GM18502 (cell line): Measurements from ENCODE around the gene PCDHA8.
"Not testable (repeated sequence)": the region's sequence is repeated elsewhere in the genome, so short reads cannot be mapped to it uniquely, and the experiment has no call there.

ENCODE experiments used
- ATAC-seq: cut with Tn5 transposase; IDR thresholded peaks from one replicate; pipeline ENCODE4 v1.9.1; 2021; ENCODE audit warnings: mild to moderate bottlenecking; ENCODE audit not compliant: unreplicated experiment, poor library complexity

Gene PCDHA8, protein sequence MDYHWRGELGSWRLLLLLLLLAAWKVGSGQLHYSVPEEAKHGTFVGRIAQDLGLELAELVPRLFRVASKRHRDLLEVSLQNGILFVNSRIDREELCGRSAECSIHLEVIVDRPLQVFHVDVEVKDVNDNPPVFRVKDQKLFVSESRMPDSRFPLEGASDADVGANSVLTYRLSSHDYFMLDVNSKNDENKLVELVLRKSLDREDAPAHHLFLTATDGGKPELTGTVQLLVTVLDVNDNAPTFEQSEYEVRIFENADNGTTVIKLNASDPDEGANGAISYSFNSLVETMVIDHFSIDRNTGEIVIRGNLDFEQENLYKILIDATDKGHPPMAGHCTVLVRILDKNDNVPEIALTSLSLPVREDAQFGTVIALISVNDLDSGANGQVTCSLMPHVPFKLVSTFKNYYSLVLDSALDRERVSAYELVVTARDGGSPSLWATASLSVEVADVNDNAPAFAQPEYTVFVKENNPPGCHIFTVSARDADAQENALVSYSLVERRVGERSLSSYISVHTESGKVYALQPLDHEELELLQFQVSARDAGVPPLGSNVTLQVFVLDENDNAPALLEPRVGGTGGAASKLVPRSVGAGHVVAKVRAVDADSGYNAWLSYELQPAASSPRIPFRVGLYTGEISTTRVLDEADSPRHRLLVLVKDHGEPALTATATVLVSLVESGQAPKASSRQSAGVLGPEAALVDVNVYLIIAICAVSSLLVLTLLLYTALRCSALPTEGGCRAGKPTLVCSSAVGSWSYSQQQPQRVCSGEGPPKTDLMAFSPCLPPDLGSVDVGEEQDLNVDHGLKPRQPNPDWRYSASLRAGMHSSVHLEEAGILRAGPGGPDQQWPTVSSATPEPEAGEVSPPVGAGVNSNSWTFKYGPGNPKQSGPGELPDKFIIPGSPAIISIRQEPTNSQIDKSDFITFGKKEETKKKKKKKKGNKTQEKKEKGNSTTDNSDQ

DNA sequence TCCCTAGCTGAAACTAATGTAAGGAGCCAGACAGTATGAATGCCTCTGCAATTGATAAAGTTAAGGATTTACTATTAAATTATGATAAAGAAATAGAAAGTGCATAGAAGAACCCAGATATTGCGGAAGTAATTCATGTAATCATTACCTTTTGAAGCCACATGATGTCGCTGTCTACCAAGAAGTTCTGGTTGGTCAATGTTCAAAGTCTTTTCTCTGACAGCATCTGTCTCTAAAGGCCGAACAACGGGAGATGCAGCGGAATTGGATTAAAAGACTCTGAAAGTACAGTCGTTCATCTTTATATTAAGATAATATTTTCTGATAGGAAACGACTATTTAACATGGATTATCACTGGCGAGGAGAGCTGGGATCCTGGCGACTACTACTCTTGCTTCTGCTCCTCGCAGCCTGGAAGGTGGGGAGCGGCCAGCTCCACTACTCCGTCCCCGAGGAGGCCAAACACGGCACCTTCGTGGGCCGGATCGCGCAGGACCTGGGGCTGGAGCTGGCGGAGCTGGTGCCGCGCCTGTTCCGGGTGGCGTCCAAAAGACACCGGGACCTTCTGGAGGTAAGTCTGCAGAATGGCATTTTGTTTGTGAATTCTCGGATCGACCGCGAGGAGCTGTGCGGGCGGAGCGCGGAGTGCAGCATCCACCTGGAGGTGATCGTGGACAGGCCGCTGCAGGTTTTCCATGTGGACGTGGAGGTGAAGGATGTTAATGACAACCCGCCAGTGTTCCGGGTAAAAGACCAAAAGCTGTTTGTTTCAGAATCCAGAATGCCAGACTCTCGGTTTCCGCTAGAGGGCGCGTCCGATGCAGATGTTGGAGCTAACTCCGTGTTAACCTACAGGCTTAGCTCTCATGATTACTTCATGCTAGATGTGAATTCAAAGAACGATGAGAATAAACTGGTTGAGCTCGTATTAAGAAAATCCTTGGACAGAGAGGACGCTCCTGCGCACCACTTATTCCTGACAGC is at the start of gene PCDHA8:
PCDHA8 (plus strand) TSS at position 210 of the 985 bp plus-strand sequence; CDS start at position 345, 135 bp downstream.
- no peak for ATAC-seq

DNA sequence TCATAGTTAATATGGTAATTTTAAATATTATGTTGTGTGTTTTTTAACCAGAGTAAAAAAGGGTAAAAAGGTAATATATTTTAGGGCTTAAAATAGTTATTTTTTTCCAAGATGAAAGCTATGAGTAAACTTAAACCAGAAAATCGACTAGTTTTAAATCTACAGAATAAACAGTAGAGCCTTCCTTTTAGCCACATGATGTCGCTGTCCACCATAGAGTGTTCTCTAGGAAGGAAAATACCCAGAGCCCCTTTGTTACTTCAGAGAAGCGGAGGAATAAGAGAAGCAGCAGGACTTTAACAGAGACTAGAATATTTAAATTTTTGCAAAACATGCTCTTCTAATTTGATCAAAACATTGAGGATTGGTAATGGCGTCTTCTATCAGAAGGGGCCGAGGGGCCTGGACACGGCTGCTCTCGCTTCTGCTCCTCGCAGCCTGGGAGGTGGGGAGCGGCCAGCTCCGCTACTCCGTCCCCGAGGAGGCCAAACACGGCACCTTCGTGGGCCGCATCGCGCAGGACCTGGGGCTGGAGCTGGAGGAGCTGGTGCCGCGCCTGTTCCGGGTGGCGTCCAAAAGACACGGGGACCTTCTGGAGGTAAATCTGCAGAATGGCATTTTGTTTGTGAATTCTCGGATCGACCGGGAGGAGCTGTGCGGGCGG is 46.3 kb upstream of the PCDHA8 start, which contains the start of gene PCDHA2:
PCDHA2 (plus strand) TSS at position 258 of the 664 bp plus-strand sequence.
- ATAC-seq, result no peak

DNA sequence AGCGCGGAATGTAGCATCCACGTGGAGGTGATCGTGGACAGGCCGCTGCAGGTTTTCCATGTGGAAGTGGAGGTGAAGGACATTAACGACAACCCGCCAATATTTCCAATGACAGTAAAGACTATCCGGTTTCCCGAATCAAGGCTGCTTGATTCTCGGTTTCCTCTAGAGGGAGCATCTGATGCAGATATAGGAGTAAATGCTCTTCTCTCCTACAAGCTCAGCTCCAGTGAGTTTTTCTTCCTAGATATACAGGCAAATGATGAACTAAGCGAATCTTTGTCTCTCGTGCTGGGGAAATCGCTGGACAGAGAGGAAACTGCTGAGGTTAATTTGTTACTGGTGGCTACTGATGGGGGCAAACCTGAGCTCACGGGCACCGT is 45.7 kb upstream of the PCDHA8 start:
- no peak for ATAC-seq

DNA sequence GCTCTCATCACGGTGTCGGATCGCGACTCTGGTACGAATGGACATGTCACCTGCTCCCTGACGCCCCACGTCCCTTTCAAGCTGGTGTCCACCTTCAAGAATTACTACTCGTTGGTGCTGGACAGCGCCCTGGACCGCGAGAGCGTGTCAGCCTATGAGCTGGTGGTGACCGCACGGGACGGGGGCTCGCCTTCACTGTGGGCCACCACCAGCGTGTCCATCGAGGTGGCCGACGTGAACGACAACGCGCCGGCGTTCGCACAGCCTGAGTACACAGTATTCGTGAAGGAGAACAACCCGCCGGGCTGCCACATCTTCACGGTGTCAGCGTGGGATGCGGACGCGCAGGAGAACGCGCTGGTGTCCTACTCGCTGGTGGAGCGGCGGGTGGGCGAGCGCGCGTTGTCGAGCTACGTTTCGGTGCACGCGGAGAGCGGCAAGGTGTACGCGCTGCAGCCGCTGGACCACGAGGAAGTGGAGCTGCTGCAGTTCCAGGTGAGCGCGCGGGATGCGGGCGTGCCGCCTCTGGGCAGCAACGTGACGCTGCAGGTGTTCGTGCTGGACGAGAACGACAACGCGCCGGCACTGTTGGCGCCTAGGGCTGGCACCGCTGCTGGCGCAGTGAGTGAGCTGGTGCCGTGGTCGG is 44.8 kb upstream of the PCDHA8 start:
- ATAC-seq, result not testable (repeated sequence)

DNA sequence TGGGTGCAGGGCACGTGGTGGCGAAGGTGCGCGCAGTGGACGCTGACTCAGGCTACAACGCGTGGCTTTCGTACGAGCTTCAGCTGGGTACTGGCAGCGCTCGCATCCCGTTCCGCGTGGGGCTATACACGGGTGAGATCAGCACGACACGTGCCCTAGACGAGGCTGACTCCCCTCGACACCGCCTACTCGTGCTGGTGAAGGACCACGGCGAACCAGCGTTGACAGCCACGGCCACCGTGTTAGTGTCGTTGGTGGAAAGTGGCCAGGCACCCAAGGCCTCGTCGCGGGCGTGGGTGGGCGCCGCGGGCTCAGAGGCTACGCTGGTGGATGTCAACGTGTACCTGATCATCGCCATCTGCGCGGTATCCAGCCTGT is 44.3 kb upstream of the PCDHA8 start:
- no peak for ATAC-seq

DNA sequence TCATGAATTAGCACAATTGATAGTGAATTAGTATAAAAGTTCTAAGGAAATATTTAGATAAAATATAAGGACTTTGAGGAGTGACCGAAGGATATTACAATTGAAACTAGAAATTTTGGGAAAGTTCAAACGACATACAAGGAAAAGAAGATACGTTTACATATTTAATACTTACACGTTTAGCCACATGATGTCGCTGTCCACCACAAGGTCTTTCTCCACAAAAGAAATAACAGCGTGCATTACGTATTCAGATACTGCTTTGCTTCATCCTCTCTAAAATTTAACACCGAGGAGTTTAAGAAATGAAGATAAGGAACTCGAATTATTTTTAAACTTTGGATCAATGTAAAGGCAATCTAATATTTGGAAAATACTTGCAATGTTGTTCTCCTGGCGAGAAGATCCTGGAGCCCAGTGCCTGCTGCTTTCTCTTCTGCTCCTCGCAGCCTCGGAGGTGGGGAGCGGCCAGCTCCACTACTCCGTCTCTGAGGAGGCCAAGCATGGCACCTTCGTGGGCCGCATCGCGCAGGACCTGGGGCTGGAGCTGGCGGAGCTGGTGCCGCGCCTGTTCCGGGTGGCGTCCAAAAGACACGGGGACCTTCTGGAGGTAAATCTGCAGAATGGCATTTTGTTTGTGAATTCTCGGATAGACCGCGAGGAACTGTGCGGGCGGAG is 40.0 kb upstream of the PCDHA8 start, which contains the start of gene PCDHA3:
PCDHA3 (plus strand) TSS at position 242 of the 678 bp plus-strand sequence.
- no peak for ATAC-seq

DNA sequence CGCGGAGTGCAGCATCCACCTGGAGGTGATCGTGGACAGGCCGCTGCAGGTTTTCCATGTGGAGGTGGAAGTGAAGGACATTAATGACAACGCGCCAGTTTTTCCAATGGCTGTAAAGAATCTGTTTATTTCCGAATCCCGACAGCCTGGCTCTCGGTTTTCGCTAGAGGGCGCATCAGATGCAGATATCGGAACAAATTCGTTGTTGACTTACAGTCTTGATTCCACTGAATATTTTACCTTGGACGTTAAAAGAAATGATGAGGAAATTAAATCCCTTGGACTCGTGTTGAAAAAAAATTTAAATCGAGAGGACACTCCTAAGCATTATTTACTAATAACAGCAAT is 39.5 kb upstream of the PCDHA8 start:
- no peak for ATAC-seq

DNA sequence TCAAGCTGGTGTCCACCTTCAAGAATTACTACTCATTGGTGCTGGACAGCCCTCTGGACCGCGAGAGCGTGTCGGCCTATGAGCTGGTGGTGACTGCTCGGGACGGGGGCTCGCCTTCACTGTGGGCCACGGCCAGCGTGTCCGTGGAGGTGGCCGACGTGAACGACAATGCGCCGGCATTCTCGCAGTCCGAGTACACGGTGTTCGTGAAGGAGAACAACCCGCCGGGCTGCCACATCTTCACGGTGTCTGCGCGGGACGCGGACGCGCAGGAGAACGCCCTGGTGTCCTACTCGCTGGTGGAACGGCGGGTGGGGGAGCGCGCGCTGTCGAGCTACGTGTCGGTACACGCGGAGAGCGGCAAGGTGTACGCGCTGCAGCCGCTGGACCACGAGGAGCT is 38.6 kb upstream of the PCDHA8 start:
- not testable (repeated sequence) for ATAC-seq

DNA sequence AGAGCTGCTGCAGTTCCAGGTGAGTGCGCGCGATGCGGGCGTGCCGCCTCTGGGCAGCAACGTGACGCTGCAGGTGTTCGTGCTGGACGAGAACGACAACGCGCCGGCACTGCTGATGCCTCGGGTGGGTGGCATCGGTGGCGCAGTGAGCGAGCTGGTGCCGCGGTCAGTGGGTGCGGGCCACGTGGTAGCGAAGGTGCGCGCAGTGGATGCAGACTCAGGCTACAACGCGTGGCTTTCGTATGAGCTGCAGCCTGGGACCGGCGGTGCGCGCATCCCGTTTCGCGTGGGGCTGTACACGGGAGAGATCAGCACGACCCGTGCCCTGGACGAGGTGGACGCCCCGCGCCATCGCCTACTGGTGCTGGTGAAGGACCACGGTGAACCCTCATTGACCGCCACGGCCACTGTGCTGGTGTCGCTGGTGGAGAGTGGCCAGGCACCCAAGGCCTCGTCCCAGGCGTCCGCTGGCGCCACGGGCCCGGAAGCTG is 38.2 kb upstream of the PCDHA8 start:
- ATAC-seq, result no peak

DNA sequence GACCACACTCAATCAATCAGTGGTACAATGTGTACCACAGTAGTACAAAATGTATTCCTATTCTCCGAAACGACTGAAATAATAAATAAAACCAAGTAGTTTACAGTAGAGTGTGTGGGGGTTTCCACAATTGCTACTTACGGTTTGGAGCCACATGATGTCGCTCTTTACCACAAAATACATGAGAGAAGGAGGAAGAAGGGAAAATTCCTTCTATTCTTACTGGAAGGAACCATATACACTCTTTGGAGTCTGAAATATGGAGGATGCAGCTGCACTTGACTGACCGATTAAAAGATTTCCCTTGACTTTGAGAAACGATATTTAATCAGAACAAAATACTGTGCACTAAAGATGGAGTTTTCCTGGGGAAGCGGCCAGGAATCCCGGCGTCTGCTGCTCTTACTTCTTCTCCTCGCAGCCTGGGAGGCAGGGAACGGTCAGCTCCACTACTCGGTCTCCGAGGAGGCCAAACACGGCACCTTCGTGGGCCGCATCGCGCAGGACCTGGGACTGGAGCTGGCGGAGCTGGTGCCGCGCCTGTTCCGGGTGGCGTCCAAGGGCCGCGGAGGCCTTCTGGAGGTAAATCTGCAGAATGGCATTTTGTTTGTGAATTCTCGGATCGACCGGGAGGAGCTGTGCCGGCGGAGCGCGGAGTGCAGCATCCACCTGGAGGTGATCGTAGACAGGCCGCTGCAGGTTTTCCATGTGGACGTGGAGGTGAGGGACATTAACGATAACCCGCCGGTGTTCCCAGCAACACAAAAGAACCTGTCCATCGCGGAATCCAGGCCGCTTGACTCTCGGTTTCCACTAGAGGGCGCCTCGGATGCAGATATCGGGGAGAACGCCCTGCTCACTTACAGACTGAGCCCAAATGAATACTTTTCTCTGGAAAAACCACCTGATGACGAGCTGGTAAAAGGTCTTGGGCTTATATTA is 33.9 kb upstream of the PCDHA8 start, which contains the start of gene PCDHA4:
PCDHA4 (plus strand) TSS at position 235 of the 942 bp plus-strand sequence.
- ATAC-seq, result no peak

DNA sequence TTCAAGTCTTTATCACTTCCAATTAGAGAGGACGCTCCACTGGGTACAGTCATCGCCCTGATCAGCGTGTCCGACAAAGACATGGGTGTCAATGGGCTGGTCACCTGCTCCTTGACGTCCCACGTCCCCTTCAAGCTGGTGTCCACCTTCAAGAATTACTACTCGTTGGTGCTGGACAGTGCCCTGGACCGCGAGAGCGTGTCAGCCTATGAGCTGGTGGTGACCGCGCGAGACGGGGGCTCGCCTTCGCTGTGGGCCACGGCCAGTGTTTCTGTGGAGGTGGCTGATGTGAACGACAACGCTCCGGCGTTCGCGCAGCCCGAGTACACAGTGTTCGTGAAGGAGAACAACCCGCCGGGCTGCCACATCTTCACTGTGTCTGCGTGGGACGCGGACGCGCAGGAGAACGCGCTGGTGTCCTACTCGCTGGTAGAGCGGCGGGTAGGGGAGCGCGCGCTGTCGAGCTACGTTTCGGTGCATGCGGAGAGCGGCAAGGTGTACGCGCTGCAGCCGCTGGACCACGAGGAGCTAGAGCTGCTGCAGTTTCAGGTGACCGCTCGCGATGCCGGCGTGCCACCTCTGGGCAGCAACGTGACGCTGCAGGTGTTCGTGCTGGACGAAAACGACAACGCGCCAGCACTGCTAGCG is 32.6 kb upstream of the PCDHA8 start:
- not testable (repeated sequence) for ATAC-seq

DNA sequence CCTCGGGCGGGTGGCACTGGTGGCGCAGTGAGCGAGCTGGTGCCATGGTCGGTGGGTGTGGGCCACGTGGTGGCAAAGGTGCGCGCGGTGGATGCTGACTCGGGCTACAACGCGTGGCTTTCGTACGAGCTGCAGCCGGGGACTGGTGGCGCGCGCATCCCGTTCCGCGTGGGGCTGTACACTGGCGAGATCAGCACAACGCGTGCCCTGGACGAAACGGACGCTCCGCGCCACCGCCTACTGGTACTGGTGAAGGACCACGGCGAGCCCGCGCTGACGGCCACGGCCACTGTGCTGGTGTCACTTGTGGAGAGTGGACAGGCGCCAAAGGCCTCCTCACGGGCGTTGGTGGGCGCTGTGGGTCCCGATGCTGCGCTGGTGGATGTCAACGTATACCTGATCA is 32.1 kb upstream of the PCDHA8 start:
- no peak for ATAC-seq

DNA sequence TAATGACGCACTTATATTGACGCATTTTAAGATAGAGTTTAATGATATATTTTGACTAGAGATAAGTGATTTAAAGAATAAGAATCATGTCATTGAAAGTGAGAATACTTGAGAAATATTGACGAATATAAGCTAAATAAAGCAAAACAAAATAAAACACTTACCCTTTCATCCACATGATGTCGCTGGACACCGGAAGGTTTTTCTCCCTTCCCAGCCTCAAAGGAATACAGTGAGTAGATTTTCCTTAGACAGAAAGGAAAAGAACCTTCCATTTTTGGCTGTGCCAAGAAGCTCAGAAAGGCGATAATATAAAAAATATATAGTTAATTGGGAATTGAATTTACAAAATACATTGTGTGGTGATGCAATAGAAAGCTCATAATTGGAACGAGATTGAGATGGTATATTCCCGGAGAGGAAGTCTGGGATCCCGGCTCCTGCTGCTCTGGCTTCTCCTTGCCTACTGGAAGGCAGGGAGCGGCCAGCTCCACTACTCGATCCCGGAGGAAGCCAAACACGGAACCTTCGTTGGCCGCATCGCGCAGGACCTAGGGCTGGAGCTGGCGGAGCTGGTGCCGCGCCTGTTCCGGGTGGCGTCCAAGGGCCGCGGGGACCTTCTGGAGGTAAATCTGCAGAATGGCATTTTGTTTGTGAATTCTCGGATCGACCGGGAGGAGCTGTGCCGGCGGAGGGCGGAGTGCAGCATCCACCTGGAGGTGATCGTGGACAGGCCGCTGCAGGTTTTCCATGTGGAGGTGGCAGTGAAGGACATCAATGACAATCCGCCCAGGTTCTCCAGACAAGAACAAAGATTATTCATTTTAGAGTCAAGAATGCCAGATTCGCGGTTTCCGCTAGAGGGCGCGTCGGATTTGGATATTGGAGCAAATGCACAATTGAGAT is 19.4 kb upstream of the PCDHA8 start, which contains the start of gene PCDHA5:
PCDHA5 (plus strand) TSS at position 239 of the 906 bp plus-strand sequence.
- no peak for ATAC-seq

DNA sequence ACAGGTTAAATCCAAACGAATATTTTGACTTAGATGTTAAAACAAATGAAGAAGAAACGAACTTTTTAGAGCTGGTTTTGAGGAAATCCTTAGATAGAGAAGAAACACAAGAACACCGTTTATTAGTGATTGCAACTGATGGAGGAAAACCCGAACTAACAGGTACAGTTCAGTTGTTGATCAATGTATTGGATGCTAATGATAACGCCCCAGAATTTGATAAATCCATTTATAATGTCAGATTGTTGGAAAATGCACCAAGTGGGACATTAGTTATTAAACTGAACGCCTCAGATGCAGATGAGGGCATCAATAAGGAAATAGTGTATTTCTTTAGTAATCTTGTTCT is 18.7 kb upstream of the PCDHA8 start:
- ATAC-seq, result no peak

DNA sequence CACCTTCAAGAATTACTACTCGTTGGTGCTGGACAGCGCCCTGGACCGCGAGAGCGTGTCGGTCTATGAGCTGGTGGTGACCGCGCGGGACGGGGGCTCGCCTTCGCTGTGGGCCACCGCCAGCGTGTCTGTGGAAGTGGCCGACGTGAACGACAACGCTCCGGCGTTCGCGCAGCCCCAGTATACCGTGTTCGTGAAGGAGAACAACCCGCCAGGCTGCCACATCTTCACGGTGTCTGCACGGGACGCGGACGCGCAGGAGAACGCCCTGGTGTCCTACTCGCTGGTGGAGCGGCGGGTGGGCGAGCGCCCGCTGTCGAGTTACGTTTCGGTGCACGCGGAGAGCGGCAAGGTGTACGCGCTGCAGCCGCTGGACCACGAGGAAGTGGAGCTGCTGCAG is 18.0 kb upstream of the PCDHA8 start:
- ATAC-seq, result not testable (repeated sequence)

DNA sequence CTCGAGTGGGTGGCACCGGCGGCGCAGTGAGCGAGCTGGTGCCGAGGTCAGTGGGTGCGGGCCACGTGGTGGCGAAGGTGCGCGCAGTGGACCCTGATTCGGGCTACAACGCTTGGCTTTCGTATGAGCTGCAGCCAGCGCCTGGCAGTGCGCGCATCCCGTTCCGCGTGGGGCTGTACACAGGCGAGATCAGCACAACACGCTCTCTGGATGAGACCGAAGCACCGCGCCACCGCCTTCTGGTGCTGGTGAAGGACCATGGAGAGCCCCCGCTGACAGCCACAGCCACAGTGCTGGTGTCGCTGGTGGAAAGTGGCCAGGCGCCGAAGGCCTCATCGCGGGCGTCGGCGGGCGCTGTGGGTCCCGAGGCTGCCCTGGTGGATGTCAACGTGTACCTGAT is 17.5 kb upstream of the PCDHA8 start:
- no peak for ATAC-seq
